ENCODE measurements around the gene PRKRIP1.
"Not testable (repeated sequence)": the region's sequence is repeated elsewhere in the genome, so short reads cannot be mapped to it uniquely, and the experiment has no call there.

The PRKRIP1 gene

GRCh38 chr7:102395873-102396709, at the start of gene PRKRIP1:
TSS of gene PRKRIP1 (plus strand) at chr7:102396363. CDS start at chr7:102396412, 49 bp downstream.
- peak; percentile 92 for DNase-seq (ENCODE audit: low read depth)

GRCh38 chr7:102346983-102347382, 49.2 kb upstream of the PRKRIP1 start:
- DNase-seq (ENCODE audit: low read depth), result not testable (repeated sequence)

- not testable (repeated sequence) for DNase-seq (ENCODE audit: low read depth)
Measured at GRCh38 chr7:102356344-102356743, 39.8 kb upstream of the PRKRIP1 start, which contains the start of gene SPDYE6. TSS of gene SPDYE6 (minus strand) at chr7:102356444. CDS start at chr7:102356023, 421 bp downstream.

- DNase-seq (ENCODE audit: low read depth), result peak; percentile 93
Measured at GRCh38 chr7:102363549-102364393, 32.4 kb upstream of the PRKRIP1 start.

GRCh38 chr7:102364394-102364886, 31.7 kb upstream of the PRKRIP1 start:
- DNase-seq (ENCODE audit: low read depth), result not testable (repeated sequence)

GRCh38 chr7:102365390-102365789, 30.8 kb upstream of the PRKRIP1 start:
- DNase-seq (ENCODE audit: low read depth), result not testable (repeated sequence)

GRCh38 chr7:102370038-102370437, 26.1 kb upstream of the PRKRIP1 start:
- DNase-seq (ENCODE audit: low read depth), result not testable (repeated sequence)

- not testable (repeated sequence) for DNase-seq (ENCODE audit: low read depth)
Measured at GRCh38 chr7:102372796-102373195, 23.4 kb upstream of the PRKRIP1 start.

GRCh38 chr7:102376964-102377466, 19.1 kb upstream of the PRKRIP1 start:
- DNase-seq (ENCODE audit: low read depth), result no peak

- not testable (repeated sequence) for DNase-seq (ENCODE audit: low read depth)
Measured at GRCh38 chr7:102380837-102381236, 15.3 kb upstream of the PRKRIP1 start.

GRCh38 chr7:102381696-102382425, 14.3 kb upstream of the PRKRIP1 start:
- not testable (repeated sequence) for DNase-seq (ENCODE audit: low read depth)

- no peak for DNase-seq (ENCODE audit: low read depth)
Measured at GRCh38 chr7:102387064-102387463, 9.1 kb upstream of the PRKRIP1 start.

GRCh38 chr7:102389810-102390209, 6.4 kb upstream of the PRKRIP1 start:
- no peak for DNase-seq (ENCODE audit: low read depth)

- peak; percentile 50 for DNase-seq (ENCODE audit: low read depth)
Measured at GRCh38 chr7:102390697-102391484, 5.3 kb upstream of the PRKRIP1 start.

GRCh38 chr7:102392330-102392729, 3.8 kb upstream of the PRKRIP1 start:
- no peak for DNase-seq (ENCODE audit: low read depth)

GRCh38 chr7:102393467-102393866, 2.7 kb upstream of the PRKRIP1 start:
- no peak for DNase-seq (ENCODE audit: low read depth)

GRCh38 chr7:102395592-102395872, 631 bp upstream of the PRKRIP1 start:
- no peak for DNase-seq (ENCODE audit: low read depth)

- DNase-seq (ENCODE audit: low read depth), result no peak
Measured at GRCh38 chr7:102396710-102397019, 502 bp downstream of the PRKRIP1 start.

- no peak for DNase-seq (ENCODE audit: low read depth)
Measured at GRCh38 chr7:102398543-102398942, 2.4 kb downstream of the PRKRIP1 start.

- no peak for DNase-seq (ENCODE audit: low read depth)
Measured at GRCh38 chr7:102400360-102400759, 4.2 kb downstream of the PRKRIP1 start.

- no peak for DNase-seq (ENCODE audit: low read depth)
Measured at GRCh38 chr7:102403563-102403962, 7.4 kb downstream of the PRKRIP1 start.

Measured in T-helper 22 cell (primary cell).